Measurements from ENCODE around the gene CIDEB.

Gene CIDEB

GRCh38 chr14:24297190-24297964 lies 10.4 kb downstream of the CIDEB start:
- no peaks in the 10 kb centered on the region for H3K27me3 ChIP-seq (ENCODE audit: insufficient read depth, low read length)
- no peak overlapping the region for H3K4me3 ChIP-seq (ENCODE audit: low read depth, low read length)
- no peak overlapping the region for H3K27ac ChIP-seq (ENCODE audit: low read depth, low read length)
- H2AFZ ChIP-seq (ENCODE audit: low read length, unreplicated experiment): no peak overlapping the region
- peaks cover 20% of the 10 kb centered on the region for H3K79me2 ChIP-seq (ENCODE audit: control insufficient read depth, insufficient read depth, low read length, unreplicated experiment)
- 0 out of 2 replicates have a peak, but pooled peaks cover 5% of the 10 kb centered on the region for H3K36me3 ChIP-seq (ENCODE audit: insufficient read depth, low read length)
- peaks cover 25% of the 10 kb centered on the region for H3K4me1 ChIP-seq (ENCODE audit: control insufficient read depth, insufficient read depth, low read length, unreplicated experiment)

GRCh38 chr14:24296341-24297157 lies 11.2 kb downstream of the CIDEB start:
- Histone ChIP-seq H3K36me3 (ENCODE audit: insufficient read depth, low read length) (no peaks in the 10 kb centered on the region), H2AFZ (ENCODE audit: low read length, unreplicated experiment) (no peak overlapping the region), H3K4me1 (ENCODE audit: control insufficient read depth, insufficient read depth, low read length, unreplicated experiment) (peaks cover 25% of the 10 kb centered on the region), H3K79me2 (ENCODE audit: control insufficient read depth, insufficient read depth, low read length, unreplicated experiment) (peaks cover 19% of the 10 kb centered on the region), H3K27ac (ENCODE audit: low read depth, low read length) (peak overlapping the region; percentile 32), H3K4me3 (ENCODE audit: low read depth, low read length) (no peak overlapping the region), H3K27me3 (ENCODE audit: insufficient read depth, low read length) (no peaks in the 10 kb centered on the region)

DNA sequence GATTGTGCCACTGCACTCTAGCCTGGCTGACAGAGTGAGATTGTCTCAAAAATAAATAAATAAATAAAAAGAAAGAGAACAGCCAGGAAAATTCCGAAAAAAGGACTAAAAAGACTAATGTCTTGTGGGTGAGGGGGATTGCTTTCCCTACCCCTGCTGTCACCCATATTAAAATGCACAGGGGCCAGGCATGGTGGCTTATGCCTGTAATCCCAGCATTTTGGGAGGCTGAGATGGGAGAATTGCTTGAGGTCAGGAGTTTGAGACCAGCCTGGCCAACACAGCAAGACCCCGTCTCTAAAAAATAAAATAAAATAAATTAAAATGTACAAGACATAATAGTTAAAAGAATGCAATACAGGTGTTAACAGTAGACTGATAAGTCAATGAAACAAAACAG lies 14.3 kb downstream of the CIDEB start:
- H2AFZ ChIP-seq (ENCODE audit: low read length, unreplicated experiment): no peak overlapping the region
- H3K4me1 ChIP-seq (ENCODE audit: control insufficient read depth, insufficient read depth, low read length, unreplicated experiment): peaks cover 14% of the 10 kb centered on the region
- no peak overlapping the region for H3K27ac ChIP-seq (ENCODE audit: low read depth, low read length)
- no peak overlapping the region for H3K4me3 ChIP-seq (ENCODE audit: low read depth, low read length)
- H3K27me3 ChIP-seq (ENCODE audit: insufficient read depth, low read length): no peaks in the 10 kb centered on the region
- no peaks in the 10 kb centered on the region for H3K79me2 ChIP-seq (ENCODE audit: control insufficient read depth, insufficient read depth, low read length, unreplicated experiment)
- no peaks in the 10 kb centered on the region for H3K36me3 ChIP-seq (ENCODE audit: insufficient read depth, low read length)

GRCh38 chr14:24292118-24292807 lies 15.5 kb downstream of the CIDEB start:
- peaks cover 12% of the 10 kb centered on the region for H3K4me1 ChIP-seq (ENCODE audit: control insufficient read depth, insufficient read depth, low read length, unreplicated experiment)

GRCh38 chr14:24291446-24292117 lies 16.2 kb downstream of the CIDEB start:
- no peak overlapping the region for H3K27ac ChIP-seq (ENCODE audit: low read depth, low read length)

More at GRCh38 chr14:24292118-24292807, 15.5 kb downstream of the CIDEB start:
- H3K27me3 ChIP-seq (ENCODE audit: insufficient read depth, low read length): no peaks in the 10 kb centered on the region
- H3K79me2 ChIP-seq (ENCODE audit: control insufficient read depth, insufficient read depth, low read length, unreplicated experiment): no peaks in the 10 kb centered on the region
- H3K27ac ChIP-seq (ENCODE audit: low read depth, low read length): no peak overlapping the region
- H2AFZ ChIP-seq (ENCODE audit: low read length, unreplicated experiment): no peak overlapping the region
- H3K4me3 ChIP-seq (ENCODE audit: low read depth, low read length): no peak overlapping the region
- no peaks in the 10 kb centered on the region for H3K36me3 ChIP-seq (ENCODE audit: insufficient read depth, low read length)

GRCh38 chr14:24290746-24291145 lies 17.0 kb downstream of the CIDEB start:
- Histone ChIP-seq H3K27me3 (ENCODE audit: insufficient read depth, low read length) (no peaks in the 10 kb centered on the region), H3K79me2 (ENCODE audit: control insufficient read depth, insufficient read depth, low read length, unreplicated experiment) (no peaks in the 10 kb centered on the region), H3K4me1 (ENCODE audit: control insufficient read depth, insufficient read depth, low read length, unreplicated experiment) (no peaks in the 10 kb centered on the region), H2AFZ (ENCODE audit: low read length, unreplicated experiment) (no peak overlapping the region), H3K4me3 (ENCODE audit: low read depth, low read length) (no peak overlapping the region), H3K27ac (ENCODE audit: low read depth, low read length) (no peak overlapping the region), H3K36me3 (ENCODE audit: insufficient read depth, low read length) (no peaks in the 10 kb centered on the region)

More at GRCh38 chr14:24291446-24292117, 16.2 kb downstream of the CIDEB start:
- Histone ChIP-seq H3K27me3 (ENCODE audit: insufficient read depth, low read length) (no peaks in the 10 kb centered on the region), H3K4me1 (ENCODE audit: control insufficient read depth, insufficient read depth, low read length, unreplicated experiment) (peaks cover 5% of the 10 kb centered on the region), H2AFZ (ENCODE audit: low read length, unreplicated experiment) (no peak overlapping the region), H3K4me3 (ENCODE audit: low read depth, low read length) (no peak overlapping the region), H3K36me3 (ENCODE audit: insufficient read depth, low read length) (no peaks in the 10 kb centered on the region), H3K79me2 (ENCODE audit: control insufficient read depth, insufficient read depth, low read length, unreplicated experiment) (no peaks in the 10 kb centered on the region)

DNA sequence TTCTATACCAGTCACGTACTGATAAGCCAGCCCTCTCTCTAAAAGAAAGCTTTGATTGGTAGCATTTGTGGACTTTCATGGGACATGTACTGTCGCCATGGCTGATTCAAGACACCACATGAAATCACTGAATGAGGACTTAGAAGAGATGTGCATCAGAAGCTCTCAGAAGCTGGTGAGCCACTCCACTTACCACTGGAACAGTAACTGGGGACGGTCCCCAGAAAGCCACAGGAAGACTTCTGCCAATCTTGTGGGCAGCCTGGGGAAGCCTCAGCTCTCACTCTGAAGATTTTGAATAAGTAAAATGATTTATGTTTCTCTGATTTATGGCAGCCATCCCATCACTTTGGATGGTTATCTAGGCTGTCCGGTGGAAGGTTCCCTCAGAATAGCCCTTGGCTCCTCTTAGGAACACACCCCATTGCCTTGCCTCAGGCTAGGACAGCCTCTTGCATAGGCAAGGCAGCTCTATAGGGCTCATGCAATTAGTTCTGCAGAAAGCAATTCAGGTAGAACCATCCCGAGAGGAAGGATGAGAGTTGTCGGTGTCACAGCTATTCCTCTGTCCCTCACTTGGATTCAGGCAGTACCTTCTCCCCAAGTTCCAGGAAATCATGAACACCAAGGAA lies 18.0 kb downstream of the CIDEB start:
- no peaks in the 10 kb centered on the region for H3K4me1 ChIP-seq (ENCODE audit: control insufficient read depth, insufficient read depth, low read length, unreplicated experiment)
- no peak overlapping the region for H3K4me3 ChIP-seq (ENCODE audit: low read depth, low read length)
- H3K36me3 ChIP-seq (ENCODE audit: insufficient read depth, low read length): no peaks in the 10 kb centered on the region
- H3K27ac ChIP-seq (ENCODE audit: low read depth, low read length): no peak overlapping the region
- H3K27me3 ChIP-seq (ENCODE audit: insufficient read depth, low read length): no peaks in the 10 kb centered on the region
- no peaks in the 10 kb centered on the region for H3K79me2 ChIP-seq (ENCODE audit: control insufficient read depth, insufficient read depth, low read length, unreplicated experiment)
- H2AFZ ChIP-seq (ENCODE audit: low read length, unreplicated experiment): no peak overlapping the region

- no peaks in the 10 kb centered on the region for H3K4me1 ChIP-seq (ENCODE audit: control insufficient read depth, insufficient read depth, low read length, unreplicated experiment)
- no peaks in the 10 kb centered on the region for H3K79me2 ChIP-seq (ENCODE audit: control insufficient read depth, insufficient read depth, low read length, unreplicated experiment)
- H3K4me3 ChIP-seq (ENCODE audit: low read depth, low read length): no peak overlapping the region
- no peaks in the 10 kb centered on the region for H3K27me3 ChIP-seq (ENCODE audit: insufficient read depth, low read length)
- H3K27ac ChIP-seq (ENCODE audit: low read depth, low read length): no peak overlapping the region
- no peak overlapping the region for H2AFZ ChIP-seq (ENCODE audit: low read length, unreplicated experiment)
- H3K36me3 ChIP-seq (ENCODE audit: insufficient read depth, low read length): no peaks in the 10 kb centered on the region
Measured at GRCh38 chr14:24286996-24287395, 20.8 kb downstream of the CIDEB start.

DNA sequence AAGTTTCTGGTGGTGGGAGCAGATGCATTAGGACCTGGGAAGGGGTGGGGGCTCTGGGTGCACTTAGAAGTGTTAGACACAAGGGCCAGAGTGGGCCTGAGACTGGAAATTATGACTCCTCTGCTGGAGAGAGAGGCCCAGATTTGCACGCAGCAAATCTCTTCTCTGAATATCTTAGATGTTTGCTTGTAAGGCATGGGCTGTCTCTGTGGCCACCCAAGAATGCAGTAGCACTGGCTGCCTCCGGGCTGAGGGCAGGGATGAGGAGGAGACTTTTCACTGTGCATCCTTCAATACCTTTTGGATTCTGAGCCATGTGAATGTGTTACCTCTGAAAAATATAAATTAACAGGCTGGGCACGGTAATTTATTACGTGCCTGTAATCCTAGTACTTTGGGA lies 22.4 kb downstream of the CIDEB start:
- Histone ChIP-seq H3K36me3 (ENCODE audit: insufficient read depth, low read length) (no peaks in the 10 kb centered on the region), H3K79me2 (ENCODE audit: control insufficient read depth, insufficient read depth, low read length, unreplicated experiment) (no peaks in the 10 kb centered on the region), H3K4me1 (ENCODE audit: control insufficient read depth, insufficient read depth, low read length, unreplicated experiment) (peaks cover 9% of the 10 kb centered on the region), H3K27me3 (ENCODE audit: insufficient read depth, low read length) (no peaks in the 10 kb centered on the region), H3K27ac (ENCODE audit: low read depth, low read length) (no peak overlapping the region), H3K4me3 (ENCODE audit: low read depth, low read length) (no peak overlapping the region), H2AFZ (ENCODE audit: low read length, unreplicated experiment) (no peak overlapping the region)
